Measurements from ENCODE around the gene CCER1. TPM values are rescaled to one million over a fixed set of nuclear protein-coding genes. Genes with fewer than 3 reads are reported as not detected.

Gene CCER1
- total RNA-seq, 6 experiments from 2014 or later, result not detected

GRCh38 chr12:90969346-90969745 is 14.4 kb upstream of the CCER1 start:
- no peak for DNase-seq
- no peaks in the 10 kb centered on the region for H3K36me3 ChIP-seq
- TF ChIP-seq POLR2A (IDR thresholded peaks at IDR 0.05) (no peak), CTCF (IDR thresholded peaks at IDR 0.05) (no peak)
- no peaks in the 10 kb centered on the region for H3K27me3 ChIP-seq
- H3K4me1 ChIP-seq, result no peaks in the 10 kb centered on the region
- H3K9me3 ChIP-seq, result no peaks in the 10 kb centered on the region
- intact Hi-C loops (cut with DNase I), result no loop called here
- ATAC-seq, result no peak
- H3K4me3 ChIP-seq, result no peak overlapping the region
- H3K27ac ChIP-seq, result no peak overlapping the region
- WGBS (ENCODE audit: insufficient coverage, low coverage, low lambda C conversion rate, missing lambda C conversion rate), result 0% methylated on average over 1 of the region's 1 CpG

- Histone ChIP-seq H3K27ac (no peak overlapping the region), H3K36me3 (no peaks in the 10 kb centered on the region), H3K9me3 (no peaks in the 10 kb centered on the region), H3K4me1 (no peaks in the 10 kb centered on the region), H3K27me3 (no peaks in the 10 kb centered on the region), H3K4me3 (no peak overlapping the region)
- TF ChIP-seq POLR2A (IDR thresholded peaks at IDR 0.05) (no peak), CTCF (IDR thresholded peaks at IDR 0.05) (no peak)
- no peak for ATAC-seq
- intact Hi-C loops (cut with DNase I), result no loop called here
- WGBS (ENCODE audit: insufficient coverage, low coverage, low lambda C conversion rate, missing lambda C conversion rate), result 70% methylated on average over 2 of the region's 2 CpGs
- no peak for DNase-seq
Measured at GRCh38 chr12:90965204-90965603, 10.2 kb upstream of the CCER1 start.

DNA sequence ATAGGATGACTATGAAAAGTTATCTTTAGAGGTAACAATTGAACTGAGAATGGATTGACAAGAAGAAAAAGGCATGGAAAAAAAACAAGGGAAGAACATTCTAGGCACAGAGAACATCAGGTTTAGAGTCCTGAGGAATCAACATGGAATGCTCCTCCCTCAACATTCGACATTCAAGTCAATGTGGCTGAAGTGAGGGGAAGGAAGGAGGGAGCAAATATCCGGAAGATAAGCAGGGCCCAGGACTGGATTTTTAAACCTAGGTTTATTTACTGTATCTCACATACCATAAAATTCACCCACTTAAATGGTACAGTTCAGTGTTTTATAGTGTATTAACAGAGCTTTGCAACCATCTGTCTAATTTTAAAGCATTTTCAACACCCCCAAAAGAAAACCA is 9.6 kb upstream of the CCER1 start:
- ATAC-seq, result no peak

GRCh38 chr12:90963946-90964345 is 9.0 kb upstream of the CCER1 start:
- TF ChIP-seq CTCF (IDR thresholded peaks at IDR 0.05) (no peak), POLR2A (IDR thresholded peaks at IDR 0.05) (no peak)
- Histone ChIP-seq H3K9me3 (no peaks in the 10 kb centered on the region), H3K4me3 (no peak overlapping the region), H3K4me1 (no peaks in the 10 kb centered on the region), H3K27me3 (no peaks in the 10 kb centered on the region), H3K36me3 (no peaks in the 10 kb centered on the region), H3K27ac (no peak overlapping the region)
- 67% methylated on average over 6 of the region's 6 CpGs for WGBS (ENCODE audit: insufficient coverage, low coverage, low lambda C conversion rate, missing lambda C conversion rate)
- ATAC-seq (no peak), DNase-seq (no peak)
- intact Hi-C loops (cut with DNase I), result no loop called here

More for the DNA sequence above, 9.6 kb upstream of the CCER1 start:
- no peaks in the 10 kb centered on the region for H3K9me3 ChIP-seq
- H3K4me3 ChIP-seq, result no peak overlapping the region
- intact Hi-C loops (cut with DNase I), result no loop called here
- TF ChIP-seq POLR2A (IDR thresholded peaks at IDR 0.05) (no peak), CTCF (IDR thresholded peaks at IDR 0.05) (no peak)
- DNase-seq, result no peak
- no peaks in the 10 kb centered on the region for H3K36me3 ChIP-seq
- H3K27ac ChIP-seq, result no peak overlapping the region
- no peaks in the 10 kb centered on the region for H3K27me3 ChIP-seq
- 34% methylated on average over 2 of the region's 2 CpGs for WGBS (ENCODE audit: insufficient coverage, low coverage, low lambda C conversion rate, missing lambda C conversion rate)
- no peaks in the 10 kb centered on the region for H3K4me1 ChIP-seq

- Histone ChIP-seq H3K4me3 (no peak overlapping the region), H3K36me3 (no peaks in the 10 kb centered on the region), H3K27ac (no peak overlapping the region), H3K27me3 (no peaks in the 10 kb centered on the region), H3K9me3 (no peaks in the 10 kb centered on the region), H3K4me1 (no peaks in the 10 kb centered on the region)
- no peak for DNase-seq
- ATAC-seq, result no peak
- TF ChIP-seq POLR2A (IDR thresholded peaks at IDR 0.05) (no peak), CTCF (IDR thresholded peaks at IDR 0.05) (no peak)
- 62% methylated on average over 4 of the region's 4 CpGs for WGBS (ENCODE audit: insufficient coverage, low coverage, low lambda C conversion rate, missing lambda C conversion rate)
- intact Hi-C loops (cut with DNase I), result no loop called here
Measured at GRCh38 chr12:90961154-90961553, 6.2 kb upstream of the CCER1 start.

Data from right lobe of liver (tissue), 6 donors.